Fibroblast of skin of back (primary cell): ENCODE data around the gene CCL8. TPM values are rescaled to one million over a fixed set of nuclear protein-coding genes. Genes with fewer than 3 reads are reported as not detected.

Experiments used
- DNase-seq: peaks from one replicate; pipeline ENCODE4 v3.0.0-alpha.2; 2013
- polyA plus RNA-seq, 2 experiments: library from polyadenylated mRNA; unstranded; fragments of 120-200 nt; gene quantifications; one replicate each; pipeline ENCODE4 v1.2.1, GENCODE V29; 2013; ENCODE audit not compliant: insufficient read length in 2 of 2

Gene CCL8
- polyA plus RNA-seq (2013, experiment 1 of 2; ENCODE audit: insufficient read length): not detected
- polyA plus RNA-seq (2013, experiment 2 of 2; ENCODE audit: insufficient read length): not detected

GRCh38 chr17:34319039-34319483 is at the start of gene CCL8:
CCL8 (plus strand) TSS chr17:34319435; CDS start chr17:34319502, 67 bp downstream.
- DNase-seq: no peak

GRCh38 chr17:34269969-34270368 is 49.3 kb upstream of the CCL8 start, which contains the start of gene CCL7:
CCL7 (plus strand) TSS chr17:34270221; CDS start chr17:34270291, 70 bp downstream.
- DNase-seq: no peak

- DNase-seq: peak; percentile 74
Observed at GRCh38 chr17:34275881-34276280, 43.4 kb upstream of the CCL8 start.

- no peak for DNase-seq
Observed at GRCh38 chr17:34276826-34277225, 42.4 kb upstream of the CCL8 start.

- no peak for DNase-seq
Observed at GRCh38 chr17:34283571-34283970, 35.7 kb upstream of the CCL8 start.

GRCh38 chr17:34285286-34285792 is 33.9 kb upstream of the CCL8 start, which contains the start of gene CCL11:
CCL11 (plus strand) TSS chr17:34285742; CDS start chr17:34285809, 67 bp downstream.
- DNase-seq: no peak

GRCh38 chr17:34287875-34288274 is 31.4 kb upstream of the CCL8 start:
- peak; percentile 63 for DNase-seq

- no peak for DNase-seq
Observed at GRCh38 chr17:34290586-34290985, 28.6 kb upstream of the CCL8 start.

- peak; percentile 37 for DNase-seq
Observed at GRCh38 chr17:34291721-34292348, 27.4 kb upstream of the CCL8 start.

- DNase-seq: no peak
Observed at GRCh38 chr17:34299027-34299426, 20.2 kb upstream of the CCL8 start.

- DNase-seq: peak; percentile 68
Observed at GRCh38 chr17:34299956-34300577, 19.2 kb upstream of the CCL8 start.

GRCh38 chr17:34300652-34301370 is 18.4 kb upstream of the CCL8 start:
- DNase-seq: peak; percentile 77

GRCh38 chr17:34301986-34302385 is 17.2 kb upstream of the CCL8 start:
- DNase-seq: no peak

- no peak for DNase-seq
Observed at GRCh38 chr17:34302636-34303035, 16.6 kb upstream of the CCL8 start.

- DNase-seq: no peak
Observed at GRCh38 chr17:34303606-34304005, 15.6 kb upstream of the CCL8 start.

GRCh38 chr17:34305061-34305460 is 14.2 kb upstream of the CCL8 start:
- no peak for DNase-seq

GRCh38 chr17:34305606-34306005 is 13.6 kb upstream of the CCL8 start:
- DNase-seq: no peak

- peak; percentile 72 for DNase-seq
Observed at GRCh38 chr17:34306466-34306865, 12.8 kb upstream of the CCL8 start.

- DNase-seq: no peak
Observed at GRCh38 chr17:34307110-34307509, 12.1 kb upstream of the CCL8 start.

- DNase-seq: no peak
Observed at GRCh38 chr17:34308371-34308770, 10.9 kb upstream of the CCL8 start.

- no peak for DNase-seq
Observed at GRCh38 chr17:34311291-34311690, 7.9 kb upstream of the CCL8 start.

- DNase-seq: peak; percentile 52
Observed at GRCh38 chr17:34312080-34312479, 7.2 kb upstream of the CCL8 start.

GRCh38 chr17:34313164-34313563 is 6.1 kb upstream of the CCL8 start:
- no peak for DNase-seq
